Mucosa of descending colon (tissue), 3 donors: ENCODE data around the gene RTN4RL2. TPM values are rescaled to one million over a fixed set of nuclear protein-coding genes. Genes with fewer than 3 reads are reported as not detected.

Experiments
- ATAC-seq: fragments of 200-7000 bp; cut with Tn5 transposase; one replicate; pipeline ENCODE4 v1.9.1; 2020; ENCODE audit warnings: mild to moderate bottlenecking, moderate library complexity
- DNase-seq, 3 donors: peaks; one replicate each; pipeline ENCODE4 v3.0.0-alpha.2; 2020
- H3K36me3 ChIP-seq: fragments of 200-600 bp; one replicate; pipeline ENCODE4 v1.8.0; 2021; ENCODE audit warnings: low read depth, mild to moderate bottlenecking
- H3K4me1 ChIP-seq: fragments of 200-600 bp; one replicate; pipeline ENCODE4 v1.8.0; 2021; ENCODE audit warnings: low read depth, mild to moderate bottlenecking
- H3K4me3 ChIP-seq: fragments of 200-600 bp; one replicate; pipeline ENCODE4 v1.8.0; 2021; ENCODE audit warnings: mild to moderate bottlenecking
- H3K9me3 ChIP-seq: fragments of 200-600 bp; one replicate; pipeline ENCODE4 v1.8.0; 2021; ENCODE audit warnings: mild to moderate bottlenecking
- intact Hi-C, 2 donors: fragments of 100-400 bp; cut with DNase I in 1 of 2; cut with micrococcal nuclease in 1 of 2; formaldehyde crosslinking; loops; one replicate each; pipeline versions ENCODE4 v1.11.0 to v1.11.1; 2022; cut with DNase I, micrococcal nuclease
- total RNA-seq, 3 donors: library from RNA; stranded (reverse); fragmentation: NEBNext Ultra II Directional in 2 of 3; extraction: Animal tissue kit (Norgen Biotek cat#: 25700) in 2 of 3; gene quantifications; one replicate each; pipeline versions ENCODE4 v1.2.1 to v1.2.4, GENCODE V29; 2021 to 2023
- TF ChIP-seq, protein P1 (sequence below): fragments of 200-600 bp; IDR thresholded peaks from one replicate; pipeline ENCODE4 v1.8.0; 2022; ENCODE audit warnings: antibody characterized with exemption, mild to moderate bottlenecking
- donor health status: DM: no; HTN: no; CAD: no; lungs with moderate emphysema.
- donor health status: DM: no; HTN: no; CAD: no.
- donor health status: DM: no; HTN: yes; CAD: no.

RTN4RL2 gene
- total RNA-seq, 3 donors from 2014 or later: 0.38 to 0.73 (median 0.48) TPM

DNA sequence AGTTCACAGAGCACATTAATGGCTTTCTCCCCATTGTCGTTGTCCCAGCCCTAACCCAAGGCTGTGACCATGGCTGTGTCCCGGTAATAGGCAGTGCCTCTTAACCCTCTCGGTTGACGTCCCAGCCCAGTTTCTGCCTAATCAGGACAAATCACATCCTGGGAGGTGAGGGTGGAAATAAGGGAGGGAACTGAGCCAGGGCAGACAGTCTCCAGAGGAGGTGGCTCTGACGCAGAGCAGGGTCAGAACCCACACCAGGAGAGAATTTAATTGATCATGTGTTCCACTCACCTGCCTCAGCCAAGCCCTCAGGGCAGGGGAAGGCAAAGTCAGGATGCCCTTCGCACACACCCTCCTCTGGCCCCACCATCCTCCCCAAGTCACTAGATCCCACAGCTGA, 38.2 kb downstream of the RTN4RL2 start:
- Histone ChIP-seq H3K4me1 (peaks cover 5% of the 10 kb centered on the region), H3K36me3 (no peaks in the 10 kb centered on the region), H3K9me3 (no peaks in the 10 kb centered on the region), H3K4me3 (no peak overlapping the region)
- ATAC-seq: no peak
- intact Hi-C loops: no loop called here
- DNase-seq: no peak
- TF ChIP-seq, protein P1, sequence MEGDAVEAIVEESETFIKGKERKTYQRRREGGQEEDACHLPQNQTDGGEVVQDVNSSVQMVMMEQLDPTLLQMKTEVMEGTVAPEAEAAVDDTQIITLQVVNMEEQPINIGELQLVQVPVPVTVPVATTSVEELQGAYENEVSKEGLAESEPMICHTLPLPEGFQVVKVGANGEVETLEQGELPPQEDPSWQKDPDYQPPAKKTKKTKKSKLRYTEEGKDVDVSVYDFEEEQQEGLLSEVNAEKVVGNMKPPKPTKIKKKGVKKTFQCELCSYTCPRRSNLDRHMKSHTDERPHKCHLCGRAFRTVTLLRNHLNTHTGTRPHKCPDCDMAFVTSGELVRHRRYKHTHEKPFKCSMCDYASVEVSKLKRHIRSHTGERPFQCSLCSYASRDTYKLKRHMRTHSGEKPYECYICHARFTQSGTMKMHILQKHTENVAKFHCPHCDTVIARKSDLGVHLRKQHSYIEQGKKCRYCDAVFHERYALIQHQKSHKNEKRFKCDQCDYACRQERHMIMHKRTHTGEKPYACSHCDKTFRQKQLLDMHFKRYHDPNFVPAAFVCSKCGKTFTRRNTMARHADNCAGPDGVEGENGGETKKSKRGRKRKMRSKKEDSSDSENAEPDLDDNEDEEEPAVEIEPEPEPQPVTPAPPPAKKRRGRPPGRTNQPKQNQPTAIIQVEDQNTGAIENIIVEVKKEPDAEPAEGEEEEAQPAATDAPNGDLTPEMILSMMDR: no peak

DNA sequence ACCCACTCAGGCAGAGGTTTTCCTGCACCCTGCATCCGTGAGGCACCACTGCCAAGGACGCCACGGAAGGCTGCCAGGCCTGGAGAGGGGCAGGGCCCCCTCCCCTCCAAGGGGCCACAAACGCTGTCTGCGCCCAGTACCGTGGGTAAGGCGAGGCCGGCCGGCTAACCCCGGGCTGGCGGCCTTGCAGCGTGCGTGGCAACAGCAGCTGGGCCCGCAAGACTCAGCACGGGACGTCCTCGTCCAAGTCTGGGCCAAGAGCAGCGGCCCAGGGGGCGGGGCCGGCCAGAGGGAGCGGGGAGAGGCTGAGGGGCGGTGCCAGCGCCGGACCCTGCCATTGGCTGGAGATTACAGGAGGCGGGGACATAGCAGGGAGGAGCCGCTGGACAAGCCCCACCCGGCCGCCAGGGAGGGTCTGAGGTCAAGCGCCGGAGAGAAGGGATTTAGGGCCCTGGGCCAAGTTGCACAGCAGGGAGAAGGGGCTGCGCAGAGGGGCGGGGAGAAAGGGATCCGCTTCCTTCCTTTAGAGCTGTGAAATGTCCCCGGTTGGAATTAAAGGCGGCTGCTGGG, 39.2 kb downstream of the RTN4RL2 start:
- Histone ChIP-seq H3K4me1 (peaks cover 5% of the 10 kb centered on the region), H3K36me3 (no peaks in the 10 kb centered on the region), H3K4me3 (no peak overlapping the region), H3K9me3 (no peaks in the 10 kb centered on the region)
- ATAC-seq: peak; percentile 100
- peak; percentile 94 to 98 (median 96) for DNase-seq
- intact Hi-C loops: no loop called here
- TF ChIP-seq, protein P1: no peak

DNA sequence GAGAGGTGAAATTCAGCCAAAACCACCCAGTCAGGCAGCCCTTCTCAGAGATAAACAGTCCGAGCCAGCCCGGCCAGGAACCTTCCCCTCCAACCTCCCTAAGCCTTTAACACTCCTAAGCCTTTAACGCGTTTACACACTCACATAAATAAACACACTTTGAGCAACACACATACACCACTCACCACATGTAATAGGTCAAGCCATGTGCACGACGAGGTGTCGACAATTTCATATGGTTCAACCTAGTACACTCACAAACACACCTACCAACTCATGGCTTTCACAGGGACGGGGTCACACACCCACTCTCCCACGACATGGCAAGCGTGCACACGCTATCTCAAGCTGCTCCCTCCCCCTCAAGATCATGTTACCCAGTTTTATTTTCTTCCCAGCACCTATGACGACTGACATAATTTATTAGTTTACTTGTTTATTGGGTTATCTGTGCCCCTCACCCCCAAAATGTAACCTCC, 39.7 kb downstream of the RTN4RL2 start:
- TF ChIP-seq, protein P1: no peak
- ATAC-seq: no peak
- H3K4me3 ChIP-seq: no peak overlapping the region

DNA sequence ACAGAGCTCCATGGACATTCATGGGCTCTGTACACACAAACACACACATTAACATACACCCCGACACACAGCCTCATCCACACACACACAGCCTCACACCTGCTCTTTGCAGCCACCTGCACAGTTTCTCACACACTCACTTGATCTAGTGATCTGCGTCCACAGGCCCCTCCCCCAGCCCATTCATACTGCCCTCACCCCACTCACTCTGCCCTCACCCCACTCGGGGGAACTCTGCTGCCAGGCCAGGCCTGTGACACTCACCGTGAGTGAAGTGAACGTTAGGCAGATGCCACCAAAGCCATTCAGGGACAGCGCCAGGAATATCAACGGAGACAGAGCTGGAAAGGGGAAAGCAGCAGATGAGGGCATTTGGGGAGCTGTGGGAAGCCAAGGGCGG, 40.2 kb downstream of the RTN4RL2 start:
- ATAC-seq: no peak
- TF ChIP-seq, protein P1: no peak
- H3K9me3 ChIP-seq: no peaks in the 10 kb centered on the region
- no peak overlapping the region for H3K4me3 ChIP-seq
- intact Hi-C loops: no loop called here
- no peaks in the 10 kb centered on the region for H3K36me3 ChIP-seq
- DNase-seq: no peak
- H3K4me1 ChIP-seq: peaks cover 5% of the 10 kb centered on the region

More for the DNA sequence above, 39.7 kb downstream of the RTN4RL2 start:
- DNase-seq: no peak
- Histone ChIP-seq H3K36me3 (no peaks in the 10 kb centered on the region), H3K4me1 (peaks cover 5% of the 10 kb centered on the region), H3K9me3 (no peaks in the 10 kb centered on the region)
- intact Hi-C loops: no loop called here

DNA sequence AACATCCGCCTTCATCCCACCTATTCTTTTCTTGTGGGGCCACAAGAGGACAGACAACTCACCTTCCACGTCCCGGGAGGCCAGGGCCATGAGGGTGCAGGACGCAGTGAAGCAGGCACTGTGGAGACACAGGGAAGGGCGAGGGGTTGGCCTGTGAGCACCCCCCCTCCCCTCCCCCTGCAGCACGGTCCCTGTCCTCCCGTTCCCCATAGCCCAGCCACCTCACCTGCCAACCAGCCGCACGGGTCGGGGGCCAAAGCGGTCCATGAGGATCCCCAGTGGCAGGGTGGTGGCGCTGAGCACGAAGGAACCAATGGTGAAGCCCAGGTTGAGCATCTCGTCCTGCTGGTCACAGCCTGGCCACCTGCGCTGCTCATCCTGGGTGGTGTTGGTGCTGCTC, 40.6 kb downstream of the RTN4RL2 start:
- intact Hi-C loops: no loop called here
- DNase-seq (no peak), ATAC-seq (no peak)
- peaks cover 5% of the 10 kb centered on the region for H3K4me1 ChIP-seq
- no peaks in the 10 kb centered on the region for H3K36me3 ChIP-seq
- no peaks in the 10 kb centered on the region for H3K9me3 ChIP-seq
- TF ChIP-seq, protein P1: no peak
- no peak overlapping the region for H3K4me3 ChIP-seq

DNA sequence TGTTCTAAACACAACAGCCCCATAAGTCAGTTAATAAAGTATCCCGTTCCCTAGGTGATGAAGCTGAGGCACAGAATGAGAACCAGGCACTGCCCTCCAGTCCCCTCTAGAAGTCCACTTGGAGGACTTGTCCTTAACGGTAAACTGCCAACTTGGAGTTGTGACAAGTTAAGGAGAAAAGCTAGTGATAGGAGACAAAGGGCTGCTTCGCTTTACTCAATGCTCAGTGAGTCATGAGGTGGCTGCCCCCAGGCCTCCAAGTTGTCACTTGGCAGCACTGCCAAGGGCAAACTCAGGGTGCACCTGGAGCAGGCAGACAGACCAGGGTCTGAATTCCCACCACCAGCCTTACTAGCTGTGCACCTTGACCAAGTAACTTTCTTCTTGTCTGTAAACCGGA, 41.6 kb downstream of the RTN4RL2 start:
- ATAC-seq (no peak), DNase-seq (no peak)
- intact Hi-C loops: no loop called here
- H3K36me3 ChIP-seq: no peaks in the 10 kb centered on the region
- H3K9me3 ChIP-seq: no peaks in the 10 kb centered on the region
- no peak overlapping the region for H3K4me3 ChIP-seq
- TF ChIP-seq, protein P1: no peak
- peaks cover 5% of the 10 kb centered on the region for H3K4me1 ChIP-seq
